AG04450 (cell line): Measurements from ENCODE around the gene MGAT1. TPM values are rescaled to one million over a fixed set of nuclear protein-coding genes. Genes with fewer than 3 reads are reported as not detected.

Experiments
- CTCF ChIA-PET: fragments of 300-600, 350-600 bp; formaldehyde crosslinking; extraction: SDS; loops from one replicate; lab custom pipeline; 2022; ENCODE audit warnings: antibody characterized with exemption, inconsistent platforms; lab: Charles Lee
- POLR2A ChIA-PET: fragments of 350-600 bp; formaldehyde crosslinking; extraction: SDS; loops from one replicate; lab custom pipeline; 2021; ENCODE audit warnings: antibody characterized with exemption, inconsistent platforms; lab: Yijun Ruan, JAX
- DNase-seq: peaks from one replicate; pipeline ENCODE4 v3.0.0-alpha.2; 2011; ENCODE audit warnings: low read depth, low spot score
- H3K27ac ChIP-seq: one replicate; pipeline ENCODE4 v1.5.1; 2012; ENCODE audit warnings: low read depth, low read length, control low read depth
- H3K27me3 ChIP-seq: one replicate; pipeline ENCODE4 v1.6.0; 2012; ENCODE audit warnings: low read length; ENCODE audit not compliant: control insufficient read depth, insufficient read depth
- H3K4me3 ChIP-seq: 2 replicates; pipeline ENCODE4 v1.5.1; 2011; ENCODE audit warnings: mild to moderate bottlenecking, low read depth, low read length, control low read depth
- H3K9me3 ChIP-seq: 2 replicates; pipeline ENCODE4 v1.5.1; 2012; ENCODE audit warnings: low read length; ENCODE audit not compliant: control insufficient read depth, insufficient read depth
- polyA plus RNA-seq: library from polyadenylated mRNA; depleted of rRNA; stranded (reverse); fragments of >200 nt; gene quantifications from 2 replicates; pipeline ENCODE4 v1.2.3, GENCODE V29; 2011; rRNA removed
- TF ChIP-seq, protein P1 (sequence below): IDR thresholded peaks from 2 replicates; pipeline ENCODE4 v1.5.1; 2011; ENCODE audit warnings: low read depth, low read length, control low read depth, inconsistent platforms

Gene MGAT1
- polyA plus RNA-seq, 1 experiment, result 96.2 TPM

GRCh38 chr5:180736536-180736935, 66.1 kb downstream of the MGAT1 start:
- DNase-seq, result no peak
- ChIA-PET POLR2A (interaction anchor here (0.6 kb wide), 1 partner anchor 27 kb away, joined by 4 read pairs; no protein-coding TSS in a partner anchor), CTCF (interaction anchor here (0.8 kb wide), 1 partner anchor 15 kb away, joined by 4 read pairs; no protein-coding TSS in a partner anchor)
- H3K4me3 ChIP-seq, result no peak overlapping the region
- H3K27me3 ChIP-seq, result no peaks in the 10 kb centered on the region
- H3K9me3 ChIP-seq, result no peaks in the 10 kb centered on the region; the same call in 1 of the 2 replicates
- TF ChIP-seq, protein P1, sequence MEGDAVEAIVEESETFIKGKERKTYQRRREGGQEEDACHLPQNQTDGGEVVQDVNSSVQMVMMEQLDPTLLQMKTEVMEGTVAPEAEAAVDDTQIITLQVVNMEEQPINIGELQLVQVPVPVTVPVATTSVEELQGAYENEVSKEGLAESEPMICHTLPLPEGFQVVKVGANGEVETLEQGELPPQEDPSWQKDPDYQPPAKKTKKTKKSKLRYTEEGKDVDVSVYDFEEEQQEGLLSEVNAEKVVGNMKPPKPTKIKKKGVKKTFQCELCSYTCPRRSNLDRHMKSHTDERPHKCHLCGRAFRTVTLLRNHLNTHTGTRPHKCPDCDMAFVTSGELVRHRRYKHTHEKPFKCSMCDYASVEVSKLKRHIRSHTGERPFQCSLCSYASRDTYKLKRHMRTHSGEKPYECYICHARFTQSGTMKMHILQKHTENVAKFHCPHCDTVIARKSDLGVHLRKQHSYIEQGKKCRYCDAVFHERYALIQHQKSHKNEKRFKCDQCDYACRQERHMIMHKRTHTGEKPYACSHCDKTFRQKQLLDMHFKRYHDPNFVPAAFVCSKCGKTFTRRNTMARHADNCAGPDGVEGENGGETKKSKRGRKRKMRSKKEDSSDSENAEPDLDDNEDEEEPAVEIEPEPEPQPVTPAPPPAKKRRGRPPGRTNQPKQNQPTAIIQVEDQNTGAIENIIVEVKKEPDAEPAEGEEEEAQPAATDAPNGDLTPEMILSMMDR, result no peak
- H3K27ac ChIP-seq, result no peak overlapping the region

Other genes with a start within 250 kb of the MGAT1 start
- gene SCGB3A1, start 211.3 kb downstream of the MGAT1 start, polyA plus RNA-seq, result not detected in 2 replicates
- gene FLT4, start 153.2 kb downstream of the MGAT1 start, polyA plus RNA-seq, result not detected in 2 replicates
- gene OR2Y1, start 62.7 kb downstream of the MGAT1 start, polyA plus RNA-seq, result not detected in 2 replicates
- gene ZFP62, start 58.5 kb upstream of the MGAT1 start, polyA plus RNA-seq, result 13.7 and 18.0 TPM in 2 replicates
- not detected in 2 replicates for gene BTNL8, start 96.4 kb upstream of the MGAT1 start, polyA plus RNA-seq
- gene BTNL3, start 186.0 kb upstream of the MGAT1 start, polyA plus RNA-seq, result not detected in 2 replicates
- not detected in 2 replicates for gene BTNL9, start 237.5 kb upstream of the MGAT1 start, polyA plus RNA-seq